ENCODE measurements around the gene DCAF17. TPM values are rescaled to one million over a fixed set of nuclear protein-coding genes. Genes with fewer than 3 reads are reported as not detected.

The DCAF17 gene
- total RNA-seq, 2 donors from 2014 or later = 6.0 to 10.7 TPM

GRCh38 chr2:171432969-171433762 is 860 bp upstream of the DCAF17 start:
- intact Hi-C loops (cut with DNase I) = loop anchor here in 1 of 2 donors (5.0 kb wide), 1 partner anchor 461 kb away; no protein-coding TSS in a partner anchor

GRCh38 chr2:171433763-171434012 is 338 bp upstream of the DCAF17 start, which contains the start of gene METTL8:
TSS of gene METTL8 (minus strand) at chr2:171433990. CDS start at chr2:171392185, 41,805 bp downstream.
- DNase-seq = no peak
- ATAC-seq = no peak
- intact Hi-C loops (cut with DNase I) = loop anchor here in 1 of 2 donors (5.0 kb wide), 1 partner anchor 461 kb away; no protein-coding TSS in a partner anchor

More at GRCh38 chr2:171432969-171433762, 860 bp upstream of the DCAF17 start:
- ATAC-seq (no peak), DNase-seq (no peak)

- DNase-seq = no peak
- ATAC-seq = no peak
- intact Hi-C loops (cut with DNase I) = no loop called here
These were observed 2.3 kb downstream of the DCAF17 start for GRCh38 chr2:171436307-171436706.

- intact Hi-C loops (cut with DNase I) = no loop called here
- DNase-seq (no peak), ATAC-seq (no peak)
These were observed 7.4 kb downstream of the DCAF17 start for GRCh38 chr2:171441470-171441869.

- no peak for DNase-seq
- intact Hi-C loops (cut with DNase I) = no loop called here
These were observed 13.6 kb downstream of the DCAF17 start for GRCh38 chr2:171447675-171448074.

GRCh38 chr2:171451074-171451473 is 17.0 kb downstream of the DCAF17 start:
- DNase-seq (no peak), ATAC-seq (no peak)
- intact Hi-C loops (cut with DNase I) = no loop called here

More at GRCh38 chr2:171447675-171448074, 13.6 kb downstream of the DCAF17 start:
- no peak for ATAC-seq

- no peak for DNase-seq
- ATAC-seq = no peak
- intact Hi-C loops (cut with DNase I) = no loop called here
These were observed 18.7 kb downstream of the DCAF17 start for GRCh38 chr2:171452773-171453172.

- ATAC-seq (no peak), DNase-seq (no peak)
- intact Hi-C loops (cut with DNase I) = no loop called here
These were observed 25.5 kb downstream of the DCAF17 start for GRCh38 chr2:171459498-171459897.

- intact Hi-C loops (cut with DNase I) = no loop called here
- DNase-seq (no peak), ATAC-seq (no peak)
These were observed 26.5 kb downstream of the DCAF17 start for GRCh38 chr2:171460537-171460936.

- ATAC-seq (no peak), DNase-seq (no peak)
- intact Hi-C loops (cut with DNase I) = no loop called here
These were observed 35.1 kb downstream of the DCAF17 start for GRCh38 chr2:171469176-171469575.

- ATAC-seq (no peak), DNase-seq (no peak)
- intact Hi-C loops (cut with DNase I) = no loop called here
These were observed 36.1 kb downstream of the DCAF17 start for GRCh38 chr2:171470129-171470528.

GRCh38 chr2:171475979-171476378 is 42.0 kb downstream of the DCAF17 start:
- ATAC-seq (no peak), DNase-seq (no peak)
- intact Hi-C loops (cut with DNase I) = no loop called here

- no peak for ATAC-seq
- DNase-seq = no peak
- intact Hi-C loops (cut with DNase I) = no loop called here
These were observed 44.3 kb downstream of the DCAF17 start for GRCh38 chr2:171478345-171478744.

- no peak for DNase-seq
- intact Hi-C loops (cut with DNase I) = no loop called here
- no peak for ATAC-seq
These were observed 45.3 kb downstream of the DCAF17 start for GRCh38 chr2:171479154-171479814.

GRCh38 chr2:171480908-171481307 is 46.9 kb downstream of the DCAF17 start:
- ATAC-seq = no peak
- intact Hi-C loops (cut with DNase I) = no loop called here

GRCh38 chr2:171482308-171482707 is 48.3 kb downstream of the DCAF17 start:
- intact Hi-C loops (cut with DNase I) = no loop called here
- DNase-seq = no peak
- ATAC-seq = no peak

More at GRCh38 chr2:171480908-171481307, 46.9 kb downstream of the DCAF17 start:
- no peak for DNase-seq

GRCh38 chr2:171482877-171483276 is 48.9 kb downstream of the DCAF17 start:
- ATAC-seq (no peak), DNase-seq (no peak)
- intact Hi-C loops (cut with DNase I) = no loop called here

- no peak for ATAC-seq
- no peak for DNase-seq
- intact Hi-C loops (cut with DNase I) = no loop called here
These were observed 49.8 kb downstream of the DCAF17 start for GRCh38 chr2:171483793-171484192.

GRCh38 chr2:171485116-171485515 is 51.1 kb downstream of the DCAF17 start:
- ATAC-seq = no peak
- no peak for DNase-seq
- intact Hi-C loops (cut with DNase I) = no loop called here

- intact Hi-C loops (cut with DNase I) = no loop called here
- no peak for DNase-seq
- ATAC-seq = no peak
These were observed 53.2 kb downstream of the DCAF17 start for GRCh38 chr2:171487201-171487600.

- DNase-seq = peak; percentile 30
- intact Hi-C loops (cut with DNase I) = no loop called here
- no peak for ATAC-seq
These were observed 53.8 kb downstream of the DCAF17 start for GRCh38 chr2:171487803-171488259.
